Ovary (tissue), 9 donors: ENCODE measurements around the gene SETDB2. TPM values are rescaled to one million over a fixed set of nuclear protein-coding genes. Genes with fewer than 3 reads are reported as not detected.

ENCODE experiments used
- DNase-seq, 5 donors: peaks; one replicate each; pipeline ENCODE4 v3.0.0-alpha.2; 2019 to 2020
- H3K27ac ChIP-seq, 2 donors: fragments of 200-600 bp; one replicate each; pipeline versions ENCODE4 v1.5.1 to v1.8.0; 2019 to 2022
- H3K27me3 ChIP-seq: fragments of 200-600 bp; one replicate; pipeline ENCODE4 v1.8.0; 2022
- H3K36me3 ChIP-seq: fragments of 200-600 bp; sonication (generic); one replicate; pipeline ENCODE4 v1.5.1; 2019
- H3K4me1 ChIP-seq: one replicate; pipeline ENCODE4 v1.8.1; 2013; ENCODE audit warnings: mild to moderate bottlenecking, moderate library complexity; ENCODE audit not compliant: insufficient read depth
- H3K4me3 ChIP-seq: fragments of 200-600 bp; sonication (generic); one replicate; pipeline ENCODE4 v1.5.1; 2017
- H3K9me3 ChIP-seq, 2 donors: fragments of 200-600 bp in 1 of 2; sonication (generic) in 1 of 2; one replicate each; pipeline versions ENCODE4 v1.5.1 to v1.8.1; 2013 to 2019; ENCODE audit warnings: mild to moderate bottlenecking in 1 of 2, moderate library complexity in 1 of 2
- POLR2A ChIP-seq: fragments of 450-650 bp; IDR thresholded peaks from one replicate; pipeline ENCODE4 v1.6.1; 2017; ENCODE audit warnings: antibody characterized with exemption, mild to moderate bottlenecking, moderate library complexity
- WGBS, 3 donors: extraction: QIAGEN DNeasy Blood & Tissue Kit in 1 of 3; methylation state at CpG; one replicate each; pipeline versions ENCODE4 v1.1.5 to v1.1.7; 2013 to 2017; 5-methylcytosine and 5-hydroxymethylcytosine counted together
- intact Hi-C, 4 donors: fragments of 100-400 bp; cut with DNase I; formaldehyde crosslinking; loops; one replicate each; pipeline versions ENCODE4 v1.11.0 to v1.15.1; 2022 to 2023
- polyA plus RNA-seq, 2 donors: library from polyadenylated mRNA; stranded (reverse); fragments of 200-250 nt in 1 of 2; fragments of 350-450 nt in 1 of 2; fragmentation: Illumina TruSeq in 1 of 2; extraction: RNeasy Lipid Tissue Mini Kit (QIAGEN cat#74804) in 1 of 2; gene quantifications; one replicate each; pipeline ENCODE4 v1.2.3, GENCODE V29; 2013 to 2014
- total RNA-seq, 7 donors: library from RNA; depleted of rRNA in 2 of 7; stranded (reverse); fragments of >200 nt in 2 of 7; fragmentation: NEBNext Ultra II Directional in 3 of 7; extraction: Animal tissue kit (Norgen Biotek cat#: 25700) in 3 of 7; gene quantifications; one replicate each; pipeline versions ENCODE4 v1.1.0 to v1.2.4, GENCODE V29; 2016 to 2023
- TF ChIP-seq, protein P1 (sequence below), 3 donors: fragments of 450-650 bp in 2 of 3; fragments of 200-600 bp in 1 of 3; IDR thresholded peaks; one replicate each; pipeline versions ENCODE4 v1.5.1 to v1.8.0; 2016 to 2022; ENCODE audit warnings: antibody characterized with exemption in 3 of 3, mild to moderate bottlenecking in 1 of 3
- donor health status: DM: no; HTN: no; CAD: no; lungs with moderate emphysema.
- donor health status: DM: no; HTN: no; CAD: no.
- donor health status: Bipolar disorder and iron deficiency.
- donor health status: DM: yes; HTN: yes; CAD: no.
- donor health status: DM: no; HTN: no; CAD: no.
- donor health status: DM: yes; HTN: yes; CAD: no.

The SETDB2 gene
- total and polyA plus RNA-seq, 9 donors = 6.6 to 21.6 (median 16.9) TPM

- Histone ChIP-seq H3K4me3 (no peak overlapping the region), H3K27ac (no peak overlapping the region), H3K36me3 (no peaks in the 10 kb centered on the region), H3K9me3 (no peaks in the 10 kb centered on the region), H3K27me3 (no peaks in the 10 kb centered on the region), H3K4me1 (peaks cover 1% of the 10 kb centered on the region)
- intact Hi-C loops = no loop called here
- 93 to 97% (median 97%) methylated on average over 3 of the region's 3 CpGs for whole genome bisulfite sequencing, 3 donors
- TF ChIP-seq, protein P1, sequence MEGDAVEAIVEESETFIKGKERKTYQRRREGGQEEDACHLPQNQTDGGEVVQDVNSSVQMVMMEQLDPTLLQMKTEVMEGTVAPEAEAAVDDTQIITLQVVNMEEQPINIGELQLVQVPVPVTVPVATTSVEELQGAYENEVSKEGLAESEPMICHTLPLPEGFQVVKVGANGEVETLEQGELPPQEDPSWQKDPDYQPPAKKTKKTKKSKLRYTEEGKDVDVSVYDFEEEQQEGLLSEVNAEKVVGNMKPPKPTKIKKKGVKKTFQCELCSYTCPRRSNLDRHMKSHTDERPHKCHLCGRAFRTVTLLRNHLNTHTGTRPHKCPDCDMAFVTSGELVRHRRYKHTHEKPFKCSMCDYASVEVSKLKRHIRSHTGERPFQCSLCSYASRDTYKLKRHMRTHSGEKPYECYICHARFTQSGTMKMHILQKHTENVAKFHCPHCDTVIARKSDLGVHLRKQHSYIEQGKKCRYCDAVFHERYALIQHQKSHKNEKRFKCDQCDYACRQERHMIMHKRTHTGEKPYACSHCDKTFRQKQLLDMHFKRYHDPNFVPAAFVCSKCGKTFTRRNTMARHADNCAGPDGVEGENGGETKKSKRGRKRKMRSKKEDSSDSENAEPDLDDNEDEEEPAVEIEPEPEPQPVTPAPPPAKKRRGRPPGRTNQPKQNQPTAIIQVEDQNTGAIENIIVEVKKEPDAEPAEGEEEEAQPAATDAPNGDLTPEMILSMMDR (IDR thresholded peaks at IDR 0.05) = no peak
- no peak for TF ChIP-seq POLR2A
- no peak for DNase-seq
Observed at GRCh38 chr13:49543656-49544055, 99.6 kb downstream of the SETDB2 start.

Other genes with a start within 250 kb of the SETDB2 start
- not detected for gene MLNR, start 223.9 kb upstream of the SETDB2 start, total RNA-seq
- gene MLNR, start 223.9 kb upstream of the SETDB2 start, polyA plus RNA-seq = not detected
- gene CDADC1, start 196.3 kb upstream of the SETDB2 start, total RNA-seq = 10 to 100 TPM in 5 of 7 donors, 1 to 10 TPM in 2; 7.9 to 17.9 (median 14.0) TPM
- gene CDADC1, start 196.3 kb upstream of the SETDB2 start, polyA plus RNA-seq = 1 to 10 TPM; 7.5 to 8.8 TPM
- gene CAB39L, start 210 bp upstream of the SETDB2 start, total RNA-seq = 10 to 100 TPM; 22.6 to 42.7 (median 26.5) TPM
- gene CAB39L, start 210 bp upstream of the SETDB2 start, polyA plus RNA-seq = 10 to 100 TPM; 15.9 to 24.7 TPM
- gene PHF11, start 51.7 kb downstream of the SETDB2 start, total RNA-seq = 10 to 100 TPM; 25.6 to 43.5 (median 34.0) TPM
- gene PHF11, start 51.7 kb downstream of the SETDB2 start, polyA plus RNA-seq = 10 to 100 TPM; 25.5 to 57.0 TPM
- 10 to 100 TPM in 5 of 7 donors, 1 to 10 TPM in 2; 5.5 to 16.6 (median 12.9) TPM for gene RCBTB1, start 141.3 kb downstream of the SETDB2 start, total RNA-seq
- gene RCBTB1, start 141.3 kb downstream of the SETDB2 start, polyA plus RNA-seq = 10 to 100 TPM in 1 of 2 donors, 1 to 10 TPM in 1; 8.6 to 28.0 TPM
- gene ARL11, start 184.2 kb downstream of the SETDB2 start, total RNA-seq = under 1 TPM; 0.15 to 0.80 (median 0.24) TPM
- gene ARL11, start 184.2 kb downstream of the SETDB2 start, polyA plus RNA-seq = under 1 TPM; 0.28 to 0.93 TPM
- 100 to 1,000 TPM in 1 of 7 donors, 10 to 100 TPM in 6; 48.7 to 112 (median 60.2) TPM for gene EBPL, start 247.2 kb downstream of the SETDB2 start, total RNA-seq
- gene EBPL, start 247.2 kb downstream of the SETDB2 start, polyA plus RNA-seq = 10 to 100 TPM; 70.0 to 98.6 TPM